ENCODE data around the gene DOCK7.
"Not testable (repeated sequence)": the region's sequence is repeated elsewhere in the genome, so short reads cannot be mapped to it uniquely, and the experiment has no call there.

Gene DOCK7

GRCh38 chr1:62717483-62717882, 29.3 kb upstream of the DOCK7 start:
- peaks cover 8% of the 10 kb centered on the region for H3K4me1 Mint-ChIP-seq
- no peaks in the 10 kb centered on the region for H3K9me3 Mint-ChIP-seq
- no peak for TF ChIP-seq CTCF (IDR thresholded peaks at IDR 0.05)
- no peak for DNase-seq
- H3K4me3 Mint-ChIP-seq: no peak overlapping the region
- no peak overlapping the region for H3K27ac Mint-ChIP-seq
- H3K27me3 Mint-ChIP-seq (ENCODE audit: low read depth, poor library complexity): peaks cover 3% of the 10 kb centered on the region
- H3K36me3 Mint-ChIP-seq (ENCODE audit: low read depth): no peaks in the 10 kb centered on the region

GRCh38 chr1:62716397-62716796, 28.2 kb upstream of the DOCK7 start:
- DNase-seq: no peak
- TF ChIP-seq CTCF (IDR thresholded peaks at IDR 0.05): no peak
- Mint-ChIP-seq H3K4me1 (peaks cover 8% of the 10 kb centered on the region), H3K27ac (no peak overlapping the region), H3K36me3 (ENCODE audit: low read depth) (no peaks in the 10 kb centered on the region), H3K27me3 (ENCODE audit: low read depth, poor library complexity) (peaks cover 3% of the 10 kb centered on the region), H3K9me3 (no peaks in the 10 kb centered on the region), H3K4me3 (no peak overlapping the region)

DNA sequence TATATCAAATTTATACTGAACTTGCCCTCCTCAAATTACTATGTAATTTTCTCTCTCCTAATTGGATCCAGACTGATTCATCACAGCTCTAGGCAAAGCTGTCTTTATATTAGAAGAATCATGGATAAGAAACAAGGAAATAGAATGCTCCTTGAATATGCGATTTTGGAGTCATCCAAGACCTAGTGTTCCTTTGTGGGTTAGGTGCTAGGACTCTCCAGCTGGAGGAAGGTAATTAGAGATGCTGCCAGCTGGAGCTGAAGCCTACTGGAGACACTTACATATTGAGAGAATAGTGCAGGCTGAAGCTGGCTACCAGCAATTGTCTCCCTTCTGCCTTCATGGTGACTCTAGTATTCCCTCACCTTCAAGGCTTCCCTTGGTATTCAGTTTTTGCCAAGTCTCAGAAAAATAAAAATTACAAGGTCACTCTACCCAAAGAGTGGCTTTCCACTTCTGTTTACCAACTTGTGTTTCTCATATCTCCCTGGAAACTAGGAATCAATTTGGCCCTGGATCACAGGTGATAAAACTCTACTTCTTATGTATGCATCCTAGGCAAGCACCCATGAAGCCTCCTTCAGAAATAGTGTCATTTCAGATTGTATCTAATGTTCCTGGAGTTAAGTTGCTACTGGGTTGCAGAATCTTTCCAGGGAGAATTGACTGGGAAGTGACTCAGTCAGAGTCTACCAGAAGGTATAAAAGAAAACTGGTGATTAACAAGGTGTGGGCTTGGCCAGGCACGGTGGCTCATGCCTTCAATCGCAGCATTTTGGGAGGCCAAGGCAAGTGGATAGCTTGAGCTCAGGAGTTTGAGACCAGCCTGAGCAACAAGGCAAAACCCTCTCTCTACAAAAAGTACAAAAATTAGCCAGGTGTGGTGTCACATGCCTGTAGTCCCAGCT, 24.4 kb upstream of the DOCK7 start:
- DNase-seq: no peak
- no peaks in the 10 kb centered on the region for H3K27me3 Mint-ChIP-seq (ENCODE audit: low read depth, poor library complexity)
- no peaks in the 10 kb centered on the region for H3K4me1 Mint-ChIP-seq
- H3K4me3 Mint-ChIP-seq: no peak overlapping the region
- H3K9me3 Mint-ChIP-seq: no peaks in the 10 kb centered on the region
- no peak overlapping the region for H3K27ac Mint-ChIP-seq
- no peak for TF ChIP-seq CTCF (IDR thresholded peaks at IDR 0.05)
- no peaks in the 10 kb centered on the region for H3K36me3 Mint-ChIP-seq (ENCODE audit: low read depth)

DNA sequence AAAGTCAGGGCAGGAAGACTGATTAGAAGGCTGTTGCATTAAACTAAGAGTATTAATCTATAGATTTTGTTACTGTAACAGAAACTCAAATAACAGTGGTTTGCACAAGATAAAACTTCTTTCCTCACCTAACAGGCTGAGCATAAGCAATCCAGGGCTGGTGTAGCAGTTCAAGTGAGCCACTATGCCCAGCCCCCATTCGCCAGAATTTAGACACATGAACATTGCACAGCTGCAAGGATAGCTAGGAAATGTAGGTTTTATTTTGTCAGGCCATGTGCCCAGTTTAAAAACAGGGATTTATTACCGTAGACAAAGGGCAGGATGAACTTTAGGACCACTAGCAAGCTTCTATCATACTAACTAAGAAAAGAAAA, 19.5 kb upstream of the DOCK7 start:
- Mint-ChIP-seq H3K36me3 (ENCODE audit: low read depth) (peaks cover 15% of the 10 kb centered on the region), H3K4me1 (peaks cover 5% of the 10 kb centered on the region), H3K27me3 (ENCODE audit: low read depth, poor library complexity) (no peaks in the 10 kb centered on the region), H3K27ac (no peak overlapping the region), H3K4me3 (no peak overlapping the region), H3K9me3 (peaks cover 26% of the 10 kb centered on the region)
- DNase-seq: no peak
- no peak for TF ChIP-seq CTCF (IDR thresholded peaks at IDR 0.05)

DNA sequence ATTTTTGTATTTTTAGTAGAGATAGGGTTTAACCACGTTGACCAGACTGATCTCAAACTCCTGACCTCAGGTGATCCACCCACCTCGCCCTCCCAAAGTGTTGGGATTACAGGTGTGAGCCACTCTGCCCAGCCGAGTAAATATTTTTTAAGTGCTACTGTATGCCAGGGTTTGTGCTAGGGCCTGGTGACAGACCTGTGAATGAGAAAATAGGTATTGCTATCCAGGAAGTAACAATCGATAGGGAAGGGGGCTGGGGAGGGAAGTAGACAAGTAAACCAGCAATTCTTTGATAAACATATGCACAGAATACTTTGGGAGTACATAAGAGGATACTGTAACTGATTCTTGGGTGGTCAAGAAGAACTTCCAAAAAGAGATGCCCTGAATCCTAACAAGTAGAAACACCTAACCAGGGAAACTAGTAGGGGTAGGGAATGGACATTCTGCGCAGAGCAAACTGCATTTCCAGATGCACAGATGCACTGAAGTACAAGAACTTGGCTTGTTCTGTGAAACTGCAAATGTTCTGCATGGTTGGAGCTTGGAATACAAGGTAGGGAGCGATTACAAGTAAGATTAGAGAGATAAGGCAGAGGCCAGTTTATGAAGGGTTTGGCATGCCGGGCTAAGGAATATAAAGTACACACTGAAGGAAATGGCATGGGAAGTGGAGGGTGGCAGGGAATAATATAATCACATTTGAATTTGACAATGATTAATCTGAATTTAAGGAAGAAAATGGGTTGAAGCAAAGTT, 19.0 kb upstream of the DOCK7 start:
- H3K27ac Mint-ChIP-seq: no peak overlapping the region
- DNase-seq: no peak
- H3K9me3 Mint-ChIP-seq: peaks cover 26% of the 10 kb centered on the region
- H3K4me3 Mint-ChIP-seq: no peak overlapping the region
- no peak for TF ChIP-seq CTCF (IDR thresholded peaks at IDR 0.05)
- H3K27me3 Mint-ChIP-seq (ENCODE audit: low read depth, poor library complexity): no peaks in the 10 kb centered on the region
- H3K36me3 Mint-ChIP-seq (ENCODE audit: low read depth): peaks cover 15% of the 10 kb centered on the region
- H3K4me1 Mint-ChIP-seq: peaks cover 5% of the 10 kb centered on the region

- peaks cover 17% of the 10 kb centered on the region for H3K9me3 Mint-ChIP-seq
- H3K4me1 Mint-ChIP-seq; DNase-seq; H3K27me3 Mint-ChIP-seq (ENCODE audit: low read depth, poor library complexity); H3K27ac Mint-ChIP-seq; H3K4me3 Mint-ChIP-seq: not testable (repeated sequence)
- H3K36me3 Mint-ChIP-seq (ENCODE audit: low read depth): peaks cover 22% of the 10 kb centered on the region
These were observed 10.0 kb upstream of the DOCK7 start for GRCh38 chr1:62698161-62698560.

GRCh38 chr1:62694479-62694878, 6.3 kb upstream of the DOCK7 start:
- not testable (repeated sequence) for H3K27me3 Mint-ChIP-seq (ENCODE audit: low read depth, poor library complexity); DNase-seq; H3K9me3 Mint-ChIP-seq; H3K4me3 Mint-ChIP-seq; H3K27ac Mint-ChIP-seq
- Mint-ChIP-seq H3K36me3 (ENCODE audit: low read depth) (peaks cover 39% of the 10 kb centered on the region), H3K4me1 (peaks cover 23% of the 10 kb centered on the region)

Measured in nephron progenitor cell (in vitro differentiated cells).